Measurements from ENCODE around the gene IRAK2.
"Not testable (repeated sequence)": the region's sequence is repeated elsewhere in the genome, so short reads cannot be mapped to it uniquely, and the experiment has no call there.

Gene IRAK2

DNA sequence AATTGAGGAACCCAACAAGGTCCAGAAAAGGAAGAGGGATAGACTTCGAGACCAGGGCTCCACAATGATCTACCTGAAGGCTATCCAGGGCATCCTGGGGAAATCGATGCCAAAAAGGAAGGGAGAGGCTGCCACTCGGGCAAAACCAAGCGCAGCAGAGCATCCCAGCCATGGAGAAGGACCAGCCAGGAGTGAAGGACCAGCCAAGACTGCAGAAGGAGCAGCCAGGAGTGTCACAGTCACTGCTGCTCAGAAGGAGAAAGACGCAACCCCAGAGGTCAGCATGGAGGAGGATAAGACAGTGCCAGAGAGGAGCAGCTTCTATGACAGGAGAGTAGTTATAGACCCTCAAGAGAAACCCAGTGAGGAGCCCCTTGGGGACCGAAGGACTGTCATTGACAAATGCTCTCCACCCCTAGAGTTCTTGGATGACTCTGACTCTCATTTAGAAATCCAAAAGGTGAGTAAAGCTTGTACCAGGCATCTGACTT, 95.5 kb downstream of the IRAK2 start:
- no peak for DNase-seq

DNA sequence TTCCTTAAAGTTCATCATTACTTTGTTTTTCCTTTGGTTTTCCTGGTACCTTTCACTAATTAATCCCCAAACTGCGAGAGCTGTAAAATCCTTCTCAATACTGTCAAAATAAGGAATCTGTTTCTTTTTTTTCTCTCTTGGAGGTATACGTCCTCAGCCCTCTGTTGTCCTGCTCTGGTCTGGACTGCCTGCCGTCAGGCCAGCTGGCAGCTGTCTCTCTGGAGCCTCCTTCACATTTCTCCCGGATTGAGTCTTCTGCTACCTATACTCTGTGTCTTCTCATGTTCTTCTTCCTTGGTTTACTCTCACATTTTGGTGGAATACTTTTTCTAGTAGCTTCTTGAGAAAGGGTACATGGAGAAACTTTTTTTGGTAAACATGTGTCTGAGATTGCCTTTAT, 97.3 kb downstream of the IRAK2 start:
- DNase-seq = no peak

DNA sequence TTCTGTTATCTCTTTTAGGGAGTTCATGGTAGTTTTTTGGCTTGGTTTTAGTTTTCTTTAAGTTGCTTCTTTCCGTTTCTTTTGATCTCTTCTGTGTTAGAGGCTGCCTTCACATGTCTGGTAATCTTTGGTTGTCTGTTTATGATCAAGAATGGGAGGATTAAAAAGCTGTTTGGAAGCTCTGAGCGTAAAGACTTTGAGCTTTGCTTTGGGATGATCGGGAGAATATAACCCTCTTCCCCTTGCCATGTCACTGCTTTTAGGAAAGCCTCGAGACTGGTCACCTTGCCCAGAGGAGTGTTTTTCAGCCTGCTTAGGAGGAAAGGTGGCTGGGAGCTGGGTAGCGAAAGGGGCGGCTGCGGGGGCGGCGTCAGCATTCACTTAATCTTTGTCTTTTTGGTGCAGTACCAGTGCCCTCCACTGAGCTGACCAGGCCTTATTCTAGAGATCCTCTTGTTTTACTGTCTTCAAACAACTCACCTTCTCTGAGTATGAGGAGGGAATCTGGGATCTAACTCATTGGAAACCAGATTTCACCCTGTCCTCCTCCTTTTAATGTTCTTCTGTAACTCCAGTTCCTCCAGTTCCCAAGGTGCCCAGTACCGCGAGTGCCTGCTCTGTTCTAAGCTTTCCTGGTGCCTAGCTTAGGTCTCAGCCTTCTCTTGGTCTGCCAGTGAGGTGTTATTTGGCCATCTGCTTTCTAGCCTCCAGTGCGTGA, 99.1 kb downstream of the IRAK2 start:
- no peak for DNase-seq

DNA sequence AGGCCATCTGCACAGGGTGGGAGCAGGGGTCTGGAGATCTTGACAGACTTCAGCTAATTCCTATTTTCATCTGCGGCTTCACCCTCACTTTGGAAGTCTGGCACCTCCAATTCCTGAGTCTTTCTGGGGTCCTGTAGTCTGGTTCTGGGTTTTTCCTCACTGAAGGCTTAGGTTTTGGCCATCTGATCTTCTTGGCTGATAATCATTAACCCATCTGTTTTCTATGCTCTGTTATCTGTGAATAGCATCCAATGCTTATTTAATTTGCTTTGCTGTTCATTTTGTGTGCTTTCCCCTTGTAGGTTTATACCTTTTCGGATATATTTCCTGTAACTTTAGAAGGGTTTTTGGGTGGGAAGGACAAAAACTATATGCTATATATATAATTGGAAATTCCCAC, 101.1 kb downstream of the IRAK2 start:
- no peak for DNase-seq

DNA sequence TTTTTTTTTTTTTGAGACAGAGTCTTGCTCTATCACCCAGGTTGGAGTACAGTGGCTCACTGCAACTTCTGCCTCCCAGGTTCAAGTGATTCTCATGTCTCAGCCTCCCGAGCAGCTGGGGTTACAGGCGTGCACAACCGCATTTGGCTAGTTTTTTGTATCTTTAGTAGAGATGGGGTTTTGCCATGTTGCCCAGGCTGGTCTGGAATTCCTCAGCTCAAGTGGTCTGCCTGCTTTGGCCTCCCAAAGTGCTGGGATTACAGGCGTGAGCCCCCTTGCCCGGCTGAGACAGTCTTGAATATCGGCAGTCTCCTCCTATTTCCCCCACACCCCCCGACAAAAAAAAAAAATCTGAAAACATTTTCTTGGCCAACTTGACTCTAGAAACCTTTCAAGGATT, 102.2 kb downstream of the IRAK2 start:
- not testable (repeated sequence) for DNase-seq

DNA sequence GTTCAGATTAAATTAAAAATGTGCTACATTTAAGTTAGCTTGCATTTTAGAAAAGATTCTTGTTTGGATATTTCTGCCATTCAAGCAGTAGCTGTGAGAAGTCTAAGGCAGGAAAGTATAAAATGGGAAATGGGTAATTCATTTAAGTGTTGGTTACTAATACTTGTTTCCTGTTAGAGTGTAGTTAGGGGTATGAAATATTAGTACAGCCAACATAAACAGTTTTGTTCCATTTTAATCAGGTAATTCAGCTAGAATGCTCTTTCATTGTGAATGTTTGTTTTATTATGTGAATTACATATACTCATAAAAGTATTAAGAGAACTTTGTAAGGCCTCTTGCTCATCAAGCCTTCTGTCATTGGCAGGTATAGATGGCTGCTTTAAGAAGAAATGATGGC, 103.4 kb downstream of the IRAK2 start:
- no peak for DNase-seq

DNA sequence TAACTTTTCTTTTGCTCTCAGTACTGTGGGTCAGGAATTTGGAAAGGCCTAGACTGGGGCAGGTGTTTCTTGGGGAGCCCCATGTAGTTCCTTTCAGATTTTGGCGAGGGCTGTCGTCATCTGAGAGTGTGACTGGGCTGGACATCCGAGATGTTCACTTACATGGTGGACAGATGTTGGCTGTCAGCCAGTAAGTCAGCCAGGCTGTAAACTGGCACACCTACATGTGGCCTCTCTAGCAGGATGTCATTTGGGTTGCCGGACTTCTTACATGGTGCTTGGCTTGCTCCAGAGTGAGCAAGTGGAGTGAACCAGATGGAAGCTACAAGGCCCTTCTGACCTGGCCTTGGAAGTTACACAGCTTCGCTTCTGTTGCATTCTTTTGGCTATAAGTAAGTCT, 104.2 kb downstream of the IRAK2 start:
- DNase-seq = no peak

DNA sequence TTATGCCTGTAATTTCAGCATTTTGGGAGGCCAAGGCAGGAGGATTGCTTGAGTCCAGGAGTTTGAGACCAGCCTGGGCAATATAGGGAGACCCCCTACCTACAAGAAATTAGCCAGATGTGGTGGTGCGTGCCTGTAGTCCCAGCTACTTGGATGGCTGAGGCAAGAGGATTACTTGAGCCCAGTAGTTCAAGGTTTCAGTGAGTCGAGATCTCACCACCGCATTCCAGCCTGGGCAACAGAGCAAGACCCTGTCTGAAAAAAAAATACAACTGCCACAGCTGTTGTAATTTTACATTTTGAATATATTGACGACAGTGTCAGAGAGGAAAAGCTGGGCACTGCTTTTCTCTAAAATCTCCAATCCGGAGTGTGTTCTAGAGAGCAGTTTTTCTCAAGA, 104.7 kb downstream of the IRAK2 start:
- DNase-seq = no peak

DNA sequence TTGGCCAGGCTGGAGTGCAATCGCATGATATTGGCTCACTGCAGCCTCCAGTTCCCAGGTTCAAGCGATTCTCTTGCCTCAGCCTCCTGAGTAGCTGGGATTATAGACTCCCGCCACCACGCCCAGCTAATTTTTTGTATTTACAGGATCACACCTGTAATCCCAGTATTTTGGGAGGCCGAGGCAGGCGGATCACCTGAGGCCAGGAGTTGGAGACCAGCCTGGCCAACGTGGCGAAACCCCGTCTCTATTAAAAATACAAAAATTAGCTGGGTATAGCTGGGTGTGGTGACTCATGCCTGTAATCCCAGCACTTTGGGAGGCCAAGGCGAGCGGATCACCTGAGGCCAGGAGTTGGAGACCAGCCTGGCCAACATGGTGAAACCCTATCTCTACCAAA, 107.8 kb downstream of the IRAK2 start:
- not testable (repeated sequence) for DNase-seq

DNA sequence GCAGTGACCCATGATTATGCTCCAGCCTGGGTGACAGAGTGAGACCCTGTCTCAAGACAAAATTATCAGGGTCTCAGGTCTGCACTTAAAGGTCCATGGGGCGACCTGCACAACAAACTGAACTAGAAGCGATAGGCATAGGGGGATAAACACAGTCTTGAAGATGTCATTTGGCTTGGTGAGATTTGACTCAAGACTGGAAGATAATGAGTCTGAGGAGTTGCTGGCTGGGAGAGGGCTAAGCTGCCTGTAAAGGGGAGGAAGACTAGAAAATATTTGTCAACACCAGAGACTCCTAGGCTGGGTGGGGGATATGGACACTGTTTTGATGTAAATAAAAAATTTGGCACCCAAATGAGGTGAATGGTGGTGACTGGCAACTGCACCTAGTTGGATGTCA, 108.3 kb downstream of the IRAK2 start:
- no peak for DNase-seq

DNA sequence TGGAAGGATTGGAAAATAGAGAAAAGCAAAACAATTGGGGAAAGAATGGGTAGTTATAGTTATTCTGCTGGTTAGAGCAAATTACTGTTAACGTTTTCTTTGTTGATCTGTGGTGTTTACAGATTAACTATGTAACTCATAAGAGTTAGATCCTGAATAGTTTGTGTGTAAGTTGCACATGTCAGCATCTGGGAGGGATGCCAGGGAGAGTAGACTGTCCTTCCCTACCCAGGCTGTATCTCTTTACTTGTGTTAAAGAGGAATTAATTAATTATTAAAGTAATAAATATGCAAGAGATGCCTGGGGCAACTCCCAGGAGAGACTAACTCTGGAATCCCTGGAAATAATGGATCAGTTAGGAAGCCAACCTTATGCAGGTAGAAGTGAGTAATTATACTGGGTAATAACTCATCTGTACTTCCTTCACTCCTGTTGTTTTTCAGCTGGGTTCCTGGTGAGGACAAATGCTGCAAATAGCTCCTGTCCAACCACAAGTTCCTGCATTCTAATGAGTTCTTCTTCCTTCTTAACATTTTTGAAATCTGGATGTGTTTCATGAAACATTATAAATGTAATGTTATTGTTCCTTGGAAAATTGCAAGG, 109.1 kb downstream of the IRAK2 start:
- no peak for DNase-seq

DNA sequence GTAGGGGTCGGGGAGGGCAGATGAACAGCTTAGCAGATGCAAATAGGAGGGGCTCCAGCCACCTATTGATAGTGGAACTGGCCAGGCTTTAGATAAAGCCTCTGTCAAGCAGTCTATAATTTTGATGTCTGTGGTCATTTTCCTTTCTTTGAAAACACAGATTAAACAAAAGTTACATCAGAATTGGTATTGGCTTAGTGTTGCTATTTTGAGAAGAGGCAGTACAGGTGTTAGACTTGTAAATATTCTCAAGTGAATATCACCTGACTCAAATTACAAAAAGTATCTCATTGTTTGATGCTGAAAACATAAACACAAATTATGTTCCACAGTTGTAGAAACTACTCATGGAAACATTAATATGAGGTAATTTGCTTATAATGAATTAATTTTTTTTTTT, 109.9 kb downstream of the IRAK2 start:
- no peak for DNase-seq

DNA sequence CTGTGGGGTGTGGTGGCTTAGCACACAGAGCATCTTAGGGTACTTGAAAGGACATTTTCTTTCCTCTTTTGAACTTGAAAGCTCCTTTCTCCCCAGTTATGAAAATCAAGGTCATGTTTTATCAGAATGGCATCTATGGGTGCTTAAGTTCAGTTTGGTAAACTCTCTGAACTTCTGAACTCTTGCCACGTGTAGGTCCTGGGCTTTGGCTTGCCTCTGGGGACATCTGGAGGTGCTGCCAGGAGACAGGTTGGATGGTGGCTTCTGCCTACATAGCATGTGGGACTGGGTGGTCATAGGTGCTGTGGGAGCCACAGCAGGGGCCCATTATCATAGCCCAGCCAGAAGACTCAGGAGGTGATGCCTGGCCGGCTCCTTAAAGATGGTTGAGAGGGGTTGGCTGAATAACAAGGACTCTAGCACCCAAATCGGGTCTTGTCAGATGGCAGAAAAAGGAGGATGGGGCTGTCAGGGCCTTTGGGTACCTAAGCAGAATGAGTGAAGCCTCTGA, 112.5 kb downstream of the IRAK2 start:
- DNase-seq = no peak

DNA sequence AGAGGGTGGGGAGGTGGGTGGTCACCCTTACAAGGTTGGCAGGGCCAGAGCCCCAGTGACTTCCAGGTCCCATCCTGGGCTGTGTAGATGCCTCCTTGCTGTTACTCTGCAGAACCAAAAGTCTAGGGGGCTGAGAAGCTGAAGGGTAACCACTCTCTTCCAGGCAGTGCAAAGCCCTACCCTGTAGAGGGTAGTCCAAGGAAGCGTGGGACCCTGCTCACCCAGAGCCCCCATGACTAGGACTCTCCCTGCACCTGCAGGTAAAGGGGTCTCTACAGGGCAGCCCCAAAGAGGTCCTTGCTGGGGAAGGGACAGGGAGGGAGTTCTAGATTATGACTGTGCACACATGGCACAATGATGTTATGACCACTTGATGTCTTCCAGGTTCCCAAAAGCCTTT, 113.8 kb downstream of the IRAK2 start:
- no peak for DNase-seq

DNA sequence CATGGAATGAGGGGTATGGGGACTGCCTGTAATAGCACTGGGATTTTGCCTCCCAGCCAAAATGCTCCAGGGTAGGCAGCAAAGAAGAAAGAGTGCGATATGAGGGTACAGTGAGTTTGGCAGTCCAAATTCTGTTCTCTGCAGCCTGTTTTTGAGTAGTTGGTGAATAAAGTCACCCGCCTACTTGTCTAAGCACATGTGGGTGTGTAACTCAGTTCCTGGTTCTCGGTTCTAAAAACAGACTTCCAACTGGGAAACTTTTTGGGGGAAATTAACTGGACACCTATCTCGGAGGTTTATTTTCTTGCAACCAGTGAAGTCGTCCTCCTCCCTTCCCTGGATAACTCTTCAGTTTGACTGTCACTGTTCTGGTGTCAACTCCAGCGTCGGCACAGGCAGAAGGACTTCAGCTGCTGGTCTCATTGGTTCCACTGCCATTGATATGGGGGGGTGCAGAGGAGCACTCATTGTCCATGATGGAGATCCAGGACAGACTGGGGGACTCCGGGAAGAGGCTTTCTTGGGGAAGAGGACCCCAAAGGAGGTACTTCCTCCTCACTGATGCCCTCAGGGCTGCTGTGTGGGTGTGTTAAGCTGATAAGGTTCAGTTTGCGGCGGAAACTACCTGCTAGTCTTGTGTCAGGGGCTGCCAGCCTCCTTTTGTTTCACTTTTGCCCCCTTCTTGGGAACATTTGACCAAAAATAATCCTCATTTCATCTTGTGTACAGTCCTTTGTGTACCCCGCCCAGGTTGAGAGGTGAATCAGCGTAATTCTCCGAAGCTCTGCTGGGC, 114.9 kb downstream of the IRAK2 start:
- DNase-seq = no peak

DNA sequence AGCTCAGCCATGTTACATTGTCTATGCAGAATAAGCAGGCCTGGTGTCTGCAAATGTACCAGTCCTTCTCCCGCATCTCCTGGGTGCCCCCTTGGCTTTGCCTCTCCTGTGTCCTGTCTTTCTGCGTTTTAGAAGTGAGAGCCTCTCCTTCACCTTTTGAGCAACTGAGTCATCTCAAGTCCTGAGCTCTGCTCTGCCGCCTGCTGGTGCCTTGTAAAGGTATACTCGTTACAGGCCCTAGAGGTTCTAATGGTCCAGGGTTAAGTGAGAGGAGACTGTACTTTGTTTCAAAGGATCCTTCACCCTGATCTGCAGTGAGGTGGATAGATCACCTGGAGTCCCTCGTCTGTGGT, 115.4 kb downstream of the IRAK2 start:
- DNase-seq = no peak

DNA sequence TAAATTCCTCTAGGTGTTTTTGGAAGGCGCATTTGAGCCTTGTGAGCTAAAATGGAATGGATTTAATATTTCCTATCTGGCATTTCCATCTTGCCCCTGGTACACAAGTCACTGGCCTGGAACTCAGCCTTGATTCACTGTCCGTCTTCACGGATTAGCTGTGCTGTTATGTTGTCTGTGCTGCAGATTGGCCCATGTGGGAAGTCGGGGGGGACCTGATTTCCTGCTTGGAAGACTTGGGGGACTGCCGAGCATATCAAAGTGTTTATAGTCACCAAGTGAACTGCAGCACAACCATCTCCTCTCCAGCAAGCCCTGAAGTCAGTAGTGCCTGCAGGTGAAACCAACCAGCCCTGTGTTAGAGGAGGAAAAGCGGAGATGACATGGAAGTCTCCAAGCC, 115.9 kb downstream of the IRAK2 start:
- no peak for DNase-seq

DNA sequence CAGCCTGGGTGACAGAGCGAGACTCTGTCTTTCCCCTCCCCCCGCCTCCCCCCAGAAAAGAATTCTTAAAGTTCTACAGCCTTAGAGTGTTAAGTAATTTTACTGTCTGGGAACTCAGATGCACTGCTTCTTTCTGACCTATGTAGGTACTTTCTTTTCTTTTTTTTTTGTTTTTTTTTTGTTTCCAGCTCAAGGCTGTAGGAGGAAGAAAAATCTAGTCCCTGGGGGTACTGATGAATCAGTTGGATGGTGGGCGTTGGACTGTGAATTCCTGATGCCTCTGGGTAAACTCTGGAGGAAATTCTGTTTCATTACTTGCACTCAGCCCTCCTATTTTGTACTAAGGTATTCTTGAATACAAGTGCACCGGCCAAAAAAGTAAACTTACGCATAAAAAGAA, 117.2 kb downstream of the IRAK2 start:
- no peak for DNase-seq

DNA sequence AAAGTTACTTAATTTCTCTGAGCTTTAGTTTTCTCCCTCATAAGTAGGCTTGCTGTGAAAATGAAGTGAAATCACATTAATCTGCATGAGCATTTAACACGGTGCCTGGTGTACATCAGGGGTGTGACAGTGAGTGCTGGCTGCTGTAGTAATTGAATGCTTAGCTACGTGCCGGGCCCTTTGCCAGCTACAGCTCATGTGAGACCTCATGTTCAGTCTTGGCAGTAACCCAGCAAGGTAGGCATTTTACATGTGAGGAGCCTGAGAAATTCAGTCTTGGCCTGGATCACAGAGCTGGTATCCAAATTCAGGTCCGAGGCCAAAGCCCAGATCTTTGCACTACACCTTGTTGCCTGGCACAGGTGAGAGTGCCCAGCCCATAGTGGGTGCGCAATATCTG, 118.9 kb downstream of the IRAK2 start:
- no peak for DNase-seq

DNA sequence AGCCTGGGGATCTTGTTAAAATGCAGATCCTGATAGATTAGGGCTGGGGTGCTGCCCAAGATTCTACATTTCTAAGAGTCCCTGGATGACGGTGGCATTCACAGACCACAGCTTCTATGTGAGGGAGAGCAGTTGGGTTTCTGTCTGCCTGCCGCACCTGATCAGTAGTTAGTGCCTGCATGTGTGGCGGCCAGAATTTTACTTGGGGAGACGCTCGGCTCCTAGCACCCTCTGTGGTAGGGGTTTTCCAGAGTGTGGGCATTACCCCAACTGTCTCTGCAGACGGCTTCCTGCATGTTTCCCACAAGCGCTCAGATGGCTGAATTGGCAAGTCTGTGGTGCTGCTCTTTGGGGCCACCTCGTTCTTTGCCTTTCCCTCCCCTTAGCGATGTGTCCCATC, 119.8 kb downstream of the IRAK2 start:
- DNase-seq = no peak

DNA sequence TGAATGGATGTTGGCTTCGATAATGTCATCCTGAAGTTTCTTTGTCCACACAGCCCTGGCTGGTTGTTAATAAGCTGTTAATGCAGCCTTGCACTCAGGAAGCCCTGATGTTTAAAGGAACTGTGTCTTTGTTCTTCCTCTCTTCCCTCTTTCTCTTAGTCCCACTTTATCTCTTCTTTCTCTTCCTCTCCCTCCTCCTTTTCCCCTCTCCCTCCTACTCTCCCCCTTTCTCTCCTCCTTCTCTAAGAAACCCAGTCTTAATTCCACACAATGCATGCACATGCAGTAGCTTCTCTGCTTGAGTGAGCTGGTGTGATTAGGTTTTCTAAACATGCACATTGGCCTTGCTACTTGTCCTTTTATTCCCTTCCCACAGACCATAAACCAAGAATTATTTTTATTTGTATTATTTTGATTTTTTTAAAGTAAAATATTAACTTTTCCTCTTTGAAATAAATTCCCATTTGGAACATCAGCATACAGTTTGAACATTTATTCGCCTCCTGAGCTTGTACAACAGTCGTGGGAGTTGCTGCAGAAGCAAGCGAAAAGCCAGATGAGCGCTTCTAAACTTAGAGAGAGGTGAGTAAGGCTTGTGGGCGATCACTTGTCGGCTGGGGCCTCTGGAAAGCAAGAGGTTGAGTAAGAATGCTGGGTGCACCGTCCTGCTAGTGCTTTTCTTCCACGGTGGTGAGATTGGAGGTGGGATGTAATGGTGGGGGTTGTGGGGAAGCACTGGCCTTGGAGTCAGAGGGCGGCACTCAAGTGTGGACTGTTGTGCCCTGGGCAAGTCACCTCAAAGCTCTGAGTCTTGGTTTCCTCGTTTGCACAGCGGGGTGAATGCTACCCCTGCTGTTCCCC, 120.8 kb downstream of the IRAK2 start:
- no peak for DNase-seq

DNA sequence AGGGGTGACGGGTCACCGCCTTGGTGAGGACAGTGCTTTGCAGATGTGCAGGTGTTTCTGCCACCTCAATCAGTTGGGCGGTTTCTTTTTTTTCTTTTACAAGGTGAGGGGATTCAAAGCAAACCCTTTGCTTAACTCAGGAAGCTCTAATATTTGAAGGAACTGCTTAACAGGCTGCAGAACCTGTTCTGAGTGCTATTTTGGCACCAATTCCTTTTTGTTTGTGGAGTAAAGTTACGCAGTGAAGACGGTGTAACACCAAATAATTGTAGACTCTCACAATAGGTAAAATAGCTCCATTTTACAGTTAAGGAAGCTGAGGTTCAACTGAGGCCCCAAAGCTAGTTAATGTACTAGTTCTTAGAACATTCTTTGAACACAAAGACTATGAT, 121.4 kb downstream of the IRAK2 start:
- no peak for DNase-seq

Data from NCI-H1417 treated with DMSO at 0.1 percent for 48 hours (cell line).